LNCAP (cell line): ENCODE measurements around the gene CEP112.

Experiments
- CTCF ChIP-seq: fragments of 450-650 bp; IDR thresholded peaks from 2 replicates; pipeline ENCODE4 v1.5.1; 2017; ENCODE audit warnings: mild to moderate bottlenecking

Gene CEP112

GRCh38 chr17:65888649-65889048 is 303.3 kb downstream of the CEP112 start:
- no peak for TF ChIP-seq CTCF

- no peak for TF ChIP-seq CTCF
Observed at GRCh38 chr17:65886315-65887245, 305.4 kb downstream of the CEP112 start.

- no peak for TF ChIP-seq CTCF
Observed at GRCh38 chr17:65885541-65886312, 306.2 kb downstream of the CEP112 start.

- no peak for TF ChIP-seq CTCF
Observed at GRCh38 chr17:65876985-65877384, 314.9 kb downstream of the CEP112 start.

- no peak for TF ChIP-seq CTCF
Observed at GRCh38 chr17:65868881-65869280, 323.1 kb downstream of the CEP112 start.

- no peak for TF ChIP-seq CTCF
Observed at GRCh38 chr17:65867014-65867413, 324.9 kb downstream of the CEP112 start.

- no peak for TF ChIP-seq CTCF
Observed at GRCh38 chr17:65865715-65866425, 326.1 kb downstream of the CEP112 start.
